ENCODE measurements around the gene NPR1. TPM values are rescaled to one million over a fixed set of nuclear protein-coding genes. Genes with fewer than 3 reads are reported as not detected.

Gene NPR1
- total and polyA plus RNA-seq, 2 of the 13 experiments (the other 11 are each of a cell fraction or from before 2014, with no cell fraction given) = not detected

DNA sequence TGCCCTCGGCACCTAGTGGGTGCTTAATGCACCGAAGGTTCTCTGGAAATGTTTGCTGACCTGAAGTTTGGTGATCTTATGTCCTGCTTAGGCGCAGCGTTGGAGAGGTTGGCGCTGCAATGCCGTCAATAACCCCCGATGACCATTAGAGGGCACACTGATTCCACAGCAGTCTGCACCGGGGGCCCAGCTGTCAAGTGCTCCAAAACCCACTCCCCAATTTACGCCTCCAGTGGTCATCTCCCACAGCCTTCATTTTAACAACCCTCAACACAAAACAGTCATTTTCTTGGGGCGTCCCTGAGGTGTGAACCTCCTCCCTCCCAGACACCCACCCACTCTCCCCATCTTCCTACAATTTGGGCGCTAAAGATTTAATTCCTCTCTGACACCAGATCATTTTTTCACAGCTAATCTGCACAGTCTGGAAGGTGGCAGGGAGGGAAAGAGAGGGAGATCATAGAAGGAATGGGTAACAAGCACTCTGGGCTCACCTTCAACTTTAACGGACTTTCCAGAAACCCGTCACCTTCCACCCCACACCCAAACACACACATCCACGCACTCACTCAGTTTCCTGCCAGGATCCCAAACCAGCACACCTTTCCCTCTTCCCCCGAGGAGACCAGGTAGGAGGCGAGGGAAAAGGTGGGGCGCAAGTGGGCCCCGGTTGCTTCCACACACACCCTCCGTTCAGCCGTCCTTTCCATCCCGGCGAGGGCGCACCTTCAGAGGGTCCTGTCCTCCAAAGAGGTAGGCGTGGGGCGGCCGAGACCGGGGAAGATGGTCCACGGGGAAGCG is 570 bp upstream of the NPR1 start (continued):
- no peak for TF ChIP-seq ZNF790 (CRISPR knock-in tag; IDR thresholded peaks at IDR 0.05; ENCODE audit: borderline replicate concordance)
- no peak for TF ChIP-seq FOXK1 (CRISPR knock-in tag; IDR thresholded peaks at IDR 0.05; ENCODE audit: borderline replicate concordance, low read depth)
- no peak for TF ChIP-seq YEATS2 (CRISPR knock-in tag; IDR thresholded peaks at IDR 0.05; ENCODE audit: borderline replicate concordance)
- no peak for TF ChIP-seq ZNF33B (CRISPR knock-in tag; IDR thresholded peaks at IDR 0.05)
- TF ChIP-seq SMAD9 (CRISPR knock-in tag; IDR thresholded peaks at IDR 0.05) = no peak
- no peak for TF ChIP-seq ATAD3A (CRISPR knock-in tag; IDR thresholded peaks at IDR 0.05)
- TF ChIP-seq RAD21 (CRISPR knock-in tag; IDR thresholded peaks at IDR 0.05) = peak; percentile 88
- TF ChIP-seq, protein P1, sequence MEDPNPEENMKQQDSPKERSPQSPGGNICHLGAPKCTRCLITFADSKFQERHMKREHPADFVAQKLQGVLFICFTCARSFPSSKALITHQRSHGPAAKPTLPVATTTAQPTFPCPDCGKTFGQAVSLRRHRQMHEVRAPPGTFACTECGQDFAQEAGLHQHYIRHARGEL (CRISPR knock-in tag; IDR thresholded peaks at IDR 0.05) = no peak
- 0 out of 2 replicates have a peak, but pooled peaks have one; percentile 26 for TF ChIP-seq ERF (CRISPR knock-in tag; IDR thresholded peaks at IDR 0.05)
- TF ChIP-seq FOXJ3 (CRISPR knock-in tag; IDR thresholded peaks at IDR 0.05; ENCODE audit: borderline replicate concordance) = no peak
- no peak for TF ChIP-seq PPARG (CRISPR knock-in tag; conservative IDR thresholded peaks at IDR 0.05)
- TF ChIP-seq, protein P2, sequence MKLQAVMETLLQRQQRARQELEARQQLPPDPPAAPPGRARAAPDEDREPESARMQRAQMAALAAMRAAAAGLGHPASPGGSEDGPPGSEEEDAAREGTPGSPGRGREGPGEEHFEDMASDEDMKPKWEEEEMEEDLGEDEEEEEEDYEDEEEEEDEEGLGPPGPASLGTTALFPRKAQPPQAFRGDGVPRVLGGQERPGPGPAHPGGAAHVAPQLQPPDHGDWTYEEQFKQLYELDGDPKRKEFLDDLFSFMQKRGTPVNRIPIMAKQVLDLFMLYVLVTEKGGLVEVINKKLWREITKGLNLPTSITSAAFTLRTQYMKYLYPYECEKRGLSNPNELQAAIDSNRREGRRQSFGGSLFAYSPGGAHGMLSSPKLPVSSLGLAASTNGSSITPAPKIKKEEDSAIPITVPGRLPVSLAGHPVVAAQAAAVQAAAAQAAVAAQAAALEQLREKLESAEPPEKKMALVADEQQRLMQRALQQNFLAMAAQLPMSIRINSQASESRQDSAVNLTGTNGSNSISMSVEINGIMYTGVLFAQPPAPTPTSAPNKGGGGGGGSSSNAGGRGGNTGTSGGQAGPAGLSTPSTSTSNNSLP (IDR thresholded peaks at IDR 0.05; ENCODE audit: low read depth, low read length) = 0 out of 2 replicates have a peak, but pooled peaks have one; percentile 11
- TF ChIP-seq, protein P3, sequence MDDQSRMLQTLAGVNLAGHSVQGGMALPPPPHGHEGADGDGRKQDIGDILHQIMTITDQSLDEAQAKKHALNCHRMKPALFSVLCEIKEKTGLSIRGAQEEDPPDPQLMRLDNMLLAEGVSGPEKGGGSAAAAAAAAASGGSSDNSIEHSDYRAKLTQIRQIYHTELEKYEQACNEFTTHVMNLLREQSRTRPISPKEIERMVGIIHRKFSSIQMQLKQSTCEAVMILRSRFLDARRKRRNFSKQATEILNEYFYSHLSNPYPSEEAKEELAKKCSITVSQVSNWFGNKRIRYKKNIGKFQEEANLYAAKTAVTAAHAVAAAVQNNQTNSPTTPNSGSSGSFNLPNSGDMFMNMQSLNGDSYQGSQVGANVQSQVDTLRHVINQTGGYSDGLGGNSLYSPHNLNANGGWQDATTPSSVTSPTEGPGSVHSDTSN (CRISPR knock-in tag; IDR thresholded peaks at IDR 0.05; ENCODE audit: borderline replicate concordance) = no peak
- TF ChIP-seq ZNF569 (CRISPR knock-in tag; IDR thresholded peaks at IDR 0.05; ENCODE audit: borderline replicate concordance) = no peak
- TF ChIP-seq SYNCRIP (IDR thresholded peaks at IDR 0.05; ENCODE audit: insufficient read depth, low read depth, low read length) = no peak
- TF ChIP-seq LCORL (IDR thresholded peaks at IDR 0.05) = no peak
- peak; percentile 29; the same call in 1 of the 2 replicates for TF ChIP-seq LCORL (CRISPR knock-in tag; IDR thresholded peaks at IDR 0.05)
- TF ChIP-seq CCAR2 (optimal IDR thresholded peaks at IDR 0.05; ENCODE audit: low read depth, low read length) = no peak
- no peak for TF ChIP-seq ZSCAN29 (CRISPR knock-in tag; conservative IDR thresholded peaks at IDR 0.05)
- TF ChIP-seq ATF3 (CRISPR knock-in tag; IDR thresholded peaks at IDR 0.05) = no peak
- TF ChIP-seq KAT8 (CRISPR knock-in tag; IDR thresholded peaks at IDR 0.05) = 0 out of 2 replicates have a peak, but pooled peaks have one; percentile 27
- TF ChIP-seq, protein P4, sequence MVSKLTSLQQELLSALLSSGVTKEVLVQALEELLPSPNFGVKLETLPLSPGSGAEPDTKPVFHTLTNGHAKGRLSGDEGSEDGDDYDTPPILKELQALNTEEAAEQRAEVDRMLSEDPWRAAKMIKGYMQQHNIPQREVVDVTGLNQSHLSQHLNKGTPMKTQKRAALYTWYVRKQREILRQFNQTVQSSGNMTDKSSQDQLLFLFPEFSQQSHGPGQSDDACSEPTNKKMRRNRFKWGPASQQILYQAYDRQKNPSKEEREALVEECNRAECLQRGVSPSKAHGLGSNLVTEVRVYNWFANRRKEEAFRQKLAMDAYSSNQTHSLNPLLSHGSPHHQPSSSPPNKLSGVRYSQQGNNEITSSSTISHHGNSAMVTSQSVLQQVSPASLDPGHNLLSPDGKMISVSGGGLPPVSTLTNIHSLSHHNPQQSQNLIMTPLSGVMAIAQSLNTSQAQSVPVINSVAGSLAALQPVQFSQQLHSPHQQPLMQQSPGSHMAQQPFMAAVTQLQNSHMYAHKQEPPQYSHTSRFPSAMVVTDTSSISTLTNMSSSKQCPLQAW (CRISPR knock-in tag; IDR thresholded peaks at IDR 0.05) = 0 out of 2 replicates have a peak, but pooled peaks have one; percentile 12

All from HepG2 (cell line).